Measurements from ENCODE around the gene PA2G4. TPM values are rescaled to one million over a fixed set of nuclear protein-coding genes. Genes with fewer than 3 reads are reported as not detected.

PA2G4 gene
- polyA plus RNA-seq, 4 donors, result 63.7 to 156 (median 93.2) TPM

DNA sequence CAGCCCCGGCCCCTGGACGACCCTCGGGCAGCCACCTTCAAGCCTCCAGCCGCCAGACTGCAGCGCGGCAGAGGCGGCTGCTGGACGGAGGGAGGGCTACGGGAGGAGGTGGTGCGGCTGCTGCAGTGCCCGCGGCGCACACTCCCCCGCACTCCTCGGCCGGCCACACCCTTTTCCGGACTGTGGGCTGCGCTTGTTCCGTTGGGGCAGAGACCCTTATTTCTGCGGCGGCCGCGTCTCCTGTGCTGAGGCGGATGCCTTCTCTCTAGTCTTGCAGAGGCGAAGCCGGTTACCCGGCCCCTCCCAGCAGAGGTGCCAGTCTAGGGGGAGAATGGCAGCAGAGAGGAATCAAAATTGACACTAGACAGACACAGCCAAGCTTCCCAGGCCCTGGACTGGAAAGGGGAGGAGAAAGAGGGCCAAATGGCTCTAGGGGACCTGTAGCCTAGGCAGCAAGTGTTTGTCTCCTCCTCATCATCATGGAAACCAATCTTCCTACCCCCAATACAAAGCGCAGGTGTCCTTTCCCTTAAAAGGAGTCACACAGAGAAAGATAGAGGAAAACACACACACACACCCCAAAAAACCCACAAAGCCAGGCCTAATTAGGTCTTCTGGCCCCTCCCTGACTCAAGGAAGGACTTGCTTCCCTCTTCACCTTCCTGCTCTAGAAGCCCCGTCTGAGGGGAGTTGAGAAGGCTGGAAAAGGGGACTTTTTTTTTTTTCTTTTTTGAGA is 25.0 kb downstream of the PA2G4 start:
- no peaks in the 10 kb centered on the region for H3K9me3 ChIP-seq (ENCODE audit: control insufficient read depth in 2 of 2, insufficient read depth in 1 of 2, low read depth in 1 of 2, low read length in 1 of 2)
- peak overlapping the region; percentile 76 to 94 (median 85) for H3K4me3 ChIP-seq (ENCODE audit: low read depth in 1 of 3, low read length in 3 of 3)
- peak; percentile 60 to 68 for DNase-seq
- no peaks in the 10 kb centered on the region for H3K27me3 ChIP-seq (ENCODE audit: control insufficient read depth in 3 of 3, insufficient read depth in 3 of 3, low read length in 3 of 3)
- peaks cover 0 to 32% (median 0%) of the 10 kb centered on the region in 3 donors for H3K4me1 ChIP-seq (ENCODE audit: control insufficient read depth in 3 of 3, insufficient read depth in 2 of 3, low read depth in 1 of 3, low read length in 2 of 3)
- FAIRE-seq, result no peak
- WGBS, 3 donors, result 2 to 3% (median 3%) methylated on average over 27 to 29 of the region's 29 CpGs
- H3K27ac ChIP-seq (ENCODE audit: low read depth in 1 of 3, low read length in 2 of 3), result peak overlapping the region; percentile 71 to 93 (median 79)
- H3K36me3 ChIP-seq (ENCODE audit: control insufficient read depth in 3 of 3, insufficient read depth in 2 of 3, low read depth in 1 of 3, low read length in 3 of 3), result peaks cover 2 to 41% (median 6%) of the 10 kb centered on the region in 3 donors

DNA sequence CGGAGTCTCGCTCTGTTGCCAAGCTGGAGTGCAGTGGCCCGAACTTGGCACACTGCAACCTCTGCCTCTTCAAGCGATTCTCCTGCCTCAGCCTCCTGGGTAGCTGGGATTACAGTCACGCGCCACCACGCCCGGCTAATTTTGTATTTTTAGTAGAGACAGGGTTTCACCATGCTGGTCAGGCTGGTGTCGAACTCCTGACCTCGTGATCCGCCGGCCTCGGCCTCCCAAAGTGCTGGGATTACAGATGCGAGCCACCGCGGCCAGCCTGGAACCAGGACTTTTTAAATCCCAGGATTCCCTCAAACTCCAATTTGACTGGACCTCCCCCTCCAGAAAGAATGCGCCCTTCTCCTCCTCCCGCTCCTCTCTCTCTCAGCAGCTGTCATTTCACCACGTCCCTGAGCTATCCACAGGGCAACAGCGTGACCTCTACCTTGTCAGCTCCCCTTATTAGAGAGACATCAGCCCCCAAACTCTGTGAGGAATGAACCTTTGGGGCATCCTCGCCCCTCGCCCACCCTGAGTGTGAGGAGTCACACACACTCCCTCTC is 25.7 kb downstream of the PA2G4 start:
- H3K4me1 ChIP-seq (ENCODE audit: control insufficient read depth in 3 of 3, insufficient read depth in 2 of 3, low read depth in 1 of 3, low read length in 2 of 3), result peaks cover 0 to 32% (median 0%) of the 10 kb centered on the region in 3 donors
- no peaks in the 10 kb centered on the region for H3K9me3 ChIP-seq (ENCODE audit: control insufficient read depth in 2 of 2, insufficient read depth in 1 of 2, low read depth in 1 of 2, low read length in 1 of 2)
- H3K27me3 ChIP-seq (ENCODE audit: control insufficient read depth in 3 of 3, insufficient read depth in 3 of 3, low read length in 3 of 3), result no peaks in the 10 kb centered on the region
- no peak for DNase-seq
- peak overlapping the region in 2 of 3 donors; percentile 85 to 94 for H3K4me3 ChIP-seq (ENCODE audit: low read depth in 1 of 3, low read length in 3 of 3)
- FAIRE-seq, result no peak
- 60 to 83% (median 79%) methylated on average over 22 of the region's 22 CpGs for WGBS, 3 donors
- H3K36me3 ChIP-seq (ENCODE audit: control insufficient read depth in 3 of 3, insufficient read depth in 2 of 3, low read depth in 1 of 3, low read length in 3 of 3), result peaks cover 2 to 45% (median 6%) of the 10 kb centered on the region in 3 donors
- H3K27ac ChIP-seq (ENCODE audit: low read depth in 1 of 3, low read length in 2 of 3), result peak overlapping the region in 2 of 3 donors; percentile 28 to 79

DNA sequence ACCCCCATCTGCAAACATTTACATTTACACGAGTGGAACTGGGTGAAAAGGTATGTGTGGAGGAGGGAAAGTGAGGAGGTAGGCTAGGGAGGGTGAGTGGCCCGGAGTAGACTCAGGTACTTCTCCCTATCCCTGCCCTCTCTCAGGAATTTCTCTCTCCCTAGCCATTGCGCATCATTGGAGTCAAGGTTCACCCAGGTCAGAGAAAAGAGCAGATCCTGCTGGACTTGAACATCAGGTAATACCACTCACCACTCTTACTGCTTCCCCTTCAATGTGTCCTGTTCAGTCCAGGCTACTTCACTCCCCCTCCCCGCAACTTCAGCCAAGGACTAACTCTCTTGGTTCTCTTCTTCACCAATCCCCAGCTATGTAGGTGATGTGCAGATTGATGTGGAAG is 26.5 kb downstream of the PA2G4 start:
- H3K27ac ChIP-seq (ENCODE audit: low read depth in 1 of 3, low read length in 2 of 3), result no peak overlapping the region
- DNase-seq, result no peak
- peaks cover 2 to 52% (median 6%) of the 10 kb centered on the region in 3 donors for H3K36me3 ChIP-seq (ENCODE audit: control insufficient read depth in 3 of 3, insufficient read depth in 2 of 3, low read depth in 1 of 3, low read length in 3 of 3)
- H3K9me3 ChIP-seq (ENCODE audit: control insufficient read depth in 2 of 2, insufficient read depth in 1 of 2, low read depth in 1 of 2, low read length in 1 of 2), result no peaks in the 10 kb centered on the region
- no peaks in the 10 kb centered on the region for H3K27me3 ChIP-seq (ENCODE audit: control insufficient read depth in 3 of 3, insufficient read depth in 3 of 3, low read length in 3 of 3)
- no peak overlapping the region for H3K4me3 ChIP-seq (ENCODE audit: low read depth in 1 of 3, low read length in 3 of 3)
- whole genome bisulfite sequencing, 3 donors, result 87 to 93% (median 90%) methylated on average over 4 of the region's 4 CpGs
- peaks cover 0 to 28% (median 0%) of the 10 kb centered on the region in 3 donors for H3K4me1 ChIP-seq (ENCODE audit: control insufficient read depth in 3 of 3, insufficient read depth in 2 of 3, low read depth in 1 of 3, low read length in 2 of 3)
- no peak for FAIRE-seq

DNA sequence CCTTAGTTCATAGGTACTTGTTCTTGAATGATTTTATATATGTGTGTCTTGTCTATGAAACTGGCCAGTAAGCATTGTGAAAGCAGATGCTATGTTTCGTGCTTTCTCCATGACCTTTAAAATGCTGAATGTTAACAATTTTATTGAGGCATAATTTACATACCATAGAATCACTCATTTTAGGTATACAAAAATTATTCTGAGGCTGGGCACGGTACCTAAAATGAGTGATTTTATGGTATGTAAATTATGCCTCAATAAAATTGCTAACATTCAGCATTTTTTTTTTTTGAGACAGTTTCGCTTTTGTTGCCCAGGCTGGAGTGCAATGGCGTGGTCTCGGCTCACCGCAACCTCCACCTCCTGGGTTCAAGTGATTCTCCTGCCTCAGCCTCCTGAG is 30.5 kb downstream of the PA2G4 start:
- no peak for FAIRE-seq
- 94 to 98% (median 96%) methylated on average over 6 of the region's 6 CpGs for WGBS, 3 donors
- Histone ChIP-seq H3K36me3 (ENCODE audit: control insufficient read depth in 3 of 3, insufficient read depth in 2 of 3, low read depth in 1 of 3, low read length in 3 of 3) (peaks cover 7 to 88% (median 12%) of the 10 kb centered on the region in 3 donors), H3K27me3 (ENCODE audit: control insufficient read depth in 3 of 3, insufficient read depth in 3 of 3, low read length in 3 of 3) (no peaks in the 10 kb centered on the region), H3K4me1 (ENCODE audit: control insufficient read depth in 3 of 3, insufficient read depth in 2 of 3, low read depth in 1 of 3, low read length in 2 of 3) (no peaks in the 10 kb centered on the region), H3K27ac (ENCODE audit: low read depth in 1 of 3, low read length in 2 of 3) (no peak overlapping the region), H3K9me3 (ENCODE audit: control insufficient read depth in 2 of 2, insufficient read depth in 1 of 2, low read depth in 1 of 2, low read length in 1 of 2) (no peaks in the 10 kb centered on the region), H3K4me3 (ENCODE audit: low read depth in 1 of 3, low read length in 3 of 3) (no peak overlapping the region)
- DNase-seq, result no peak

DNA sequence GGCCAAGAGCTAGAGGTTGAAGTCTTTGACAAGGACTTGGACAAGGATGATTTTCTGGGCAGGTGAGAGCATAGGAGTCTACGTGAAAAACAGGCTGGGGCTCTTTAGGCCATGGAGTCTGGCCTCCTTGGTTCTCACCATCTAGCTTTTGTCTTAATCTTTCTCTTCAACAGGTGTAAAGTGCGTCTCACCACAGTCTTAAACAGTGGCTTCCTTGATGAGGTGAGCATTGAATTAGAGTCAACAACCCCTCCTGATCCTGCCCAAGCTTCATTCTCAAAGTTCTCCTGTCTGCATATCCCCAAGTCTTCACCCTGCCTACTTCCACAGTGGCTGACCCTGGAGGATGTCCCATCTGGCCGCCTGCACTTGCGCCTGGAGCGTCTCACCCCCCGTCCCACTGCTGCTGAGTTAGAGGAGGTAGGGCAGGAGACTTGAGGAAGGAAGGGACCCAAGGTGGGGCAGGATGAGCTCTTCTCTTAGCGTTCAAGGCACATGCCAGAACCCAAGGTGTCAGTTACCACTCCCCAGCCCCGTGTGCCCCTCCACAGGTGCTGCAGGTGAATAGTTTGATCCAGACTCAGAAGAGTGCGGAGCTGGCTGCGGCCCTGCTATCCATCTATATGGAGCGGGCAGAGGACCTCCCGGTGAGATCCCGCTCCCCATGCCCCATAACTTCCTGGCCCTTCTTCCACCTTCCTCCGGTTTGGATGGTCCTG is 33.7 kb downstream of the PA2G4 start:
- Histone ChIP-seq H3K27ac (ENCODE audit: low read depth in 1 of 3, low read length in 2 of 3) (no peak overlapping the region), H3K4me1 (ENCODE audit: control insufficient read depth in 3 of 3, insufficient read depth in 2 of 3, low read depth in 1 of 3, low read length in 2 of 3) (no peaks in the 10 kb centered on the region), H3K9me3 (ENCODE audit: control insufficient read depth in 2 of 2, insufficient read depth in 1 of 2, low read depth in 1 of 2, low read length in 1 of 2) (no peaks in the 10 kb centered on the region), H3K4me3 (ENCODE audit: low read depth in 1 of 3, low read length in 3 of 3) (no peak overlapping the region), H3K27me3 (ENCODE audit: control insufficient read depth in 3 of 3, insufficient read depth in 3 of 3, low read length in 3 of 3) (no peaks in the 10 kb centered on the region), H3K36me3 (ENCODE audit: control insufficient read depth in 3 of 3, insufficient read depth in 2 of 3, low read depth in 1 of 3, low read length in 3 of 3) (peaks cover 10 to 78% (median 20%) of the 10 kb centered on the region in 3 donors)
- FAIRE-seq (no peak), DNase-seq (no peak)
- 92 to 95% (median 95%) methylated on average over 14 of the region's 14 CpGs for WGBS, 3 donors

DNA sequence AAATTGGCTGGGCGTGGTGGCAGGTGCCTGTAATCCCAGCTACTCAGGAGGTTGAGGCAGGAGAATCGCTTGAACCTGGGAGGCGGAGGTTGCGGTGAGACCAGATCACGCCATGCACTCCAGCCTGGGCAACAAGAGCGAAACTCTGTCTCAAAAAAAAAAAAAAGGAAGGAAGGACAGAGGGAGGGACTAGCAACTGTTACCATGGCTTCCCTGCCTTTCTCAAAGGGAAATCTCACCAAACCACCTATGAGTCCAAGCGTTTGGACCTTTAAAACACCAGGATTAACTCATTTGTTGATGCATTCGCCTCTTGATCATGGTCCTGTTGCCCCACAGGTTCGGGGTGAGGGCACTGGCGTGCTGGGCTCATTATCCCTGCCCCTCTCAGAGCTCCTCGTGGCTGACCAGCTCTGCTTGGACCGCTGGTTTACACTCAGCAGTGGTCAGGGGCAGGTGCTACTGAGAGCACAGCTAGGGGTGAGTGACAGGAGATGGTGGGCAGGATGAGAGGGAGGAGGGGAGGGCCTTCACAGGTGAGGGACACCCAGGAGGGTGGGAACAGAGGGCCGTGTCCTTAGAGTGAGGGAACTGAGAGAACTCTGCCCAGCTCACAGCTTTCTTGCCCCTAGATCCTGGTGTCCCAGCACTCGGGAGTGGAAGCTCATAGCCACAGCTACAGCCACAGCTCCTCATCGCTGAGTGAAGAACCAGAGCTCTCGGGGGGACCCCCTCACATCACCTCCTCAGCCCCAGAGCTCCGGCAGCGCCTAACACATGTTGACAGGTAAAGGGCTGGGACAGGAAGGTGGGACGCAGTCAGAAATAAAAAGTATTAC is 37.8 kb downstream of the PA2G4 start:
- peaks cover 9 to 63% (median 23%) of the 10 kb centered on the region in 3 donors for H3K36me3 ChIP-seq (ENCODE audit: control insufficient read depth in 3 of 3, insufficient read depth in 2 of 3, low read depth in 1 of 3, low read length in 3 of 3)
- no peak for FAIRE-seq
- WGBS, 3 donors, result 88 to 91% (median 90%) methylated on average over 19 of the region's 19 CpGs

DNA sequence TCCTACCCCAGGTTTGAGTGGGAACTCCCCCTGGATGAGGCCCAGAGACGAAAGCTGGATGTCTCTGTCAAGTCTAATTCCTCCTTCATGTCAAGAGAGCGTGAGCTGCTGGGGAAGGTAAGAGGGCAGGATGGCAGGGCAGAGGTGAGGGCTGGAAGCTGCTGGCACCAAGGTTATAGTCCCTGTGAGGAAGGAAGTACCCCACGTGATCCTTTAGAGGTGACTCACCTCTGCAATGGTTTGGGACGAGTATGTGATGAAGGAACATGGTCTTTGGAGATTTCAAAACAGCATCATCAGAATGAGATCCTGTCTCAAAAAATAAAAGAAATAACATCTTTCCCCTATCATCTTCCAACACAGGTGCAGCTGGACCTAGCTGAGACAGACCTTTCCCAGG is 38.9 kb downstream of the PA2G4 start:
- FAIRE-seq, result no peak
- Histone ChIP-seq H3K4me3 (ENCODE audit: low read depth in 1 of 3, low read length in 3 of 3) (no peak overlapping the region), H3K27me3 (ENCODE audit: control insufficient read depth in 3 of 3, insufficient read depth in 3 of 3, low read length in 3 of 3) (no peaks in the 10 kb centered on the region), H3K27ac (ENCODE audit: low read depth in 1 of 3, low read length in 2 of 3) (peak overlapping the region in 1 of 3 donors; percentile 34), H3K9me3 (ENCODE audit: control insufficient read depth in 2 of 2, insufficient read depth in 1 of 2, low read depth in 1 of 2, low read length in 1 of 2) (no peaks in the 10 kb centered on the region), H3K4me1 (ENCODE audit: control insufficient read depth in 3 of 3, insufficient read depth in 2 of 3, low read depth in 1 of 3, low read length in 2 of 3) (peaks cover 0 to 15% (median 0%) of the 10 kb centered on the region in 3 donors), H3K36me3 (ENCODE audit: control insufficient read depth in 3 of 3, insufficient read depth in 2 of 3, low read depth in 1 of 3, low read length in 3 of 3) (peaks cover 5 to 52% (median 18%) of the 10 kb centered on the region in 3 donors)
- no peak for DNase-seq
- WGBS, 3 donors, result 61 to 65% (median 64%) methylated on average over 4 of the region's 4 CpGs

More for the DNA sequence above, 37.8 kb downstream of the PA2G4 start:
- Histone ChIP-seq H3K9me3 (ENCODE audit: control insufficient read depth in 2 of 2, insufficient read depth in 1 of 2, low read depth in 1 of 2, low read length in 1 of 2) (no peaks in the 10 kb centered on the region), H3K4me3 (ENCODE audit: low read depth in 1 of 3, low read length in 3 of 3) (no peak overlapping the region), H3K27ac (ENCODE audit: low read depth in 1 of 3, low read length in 2 of 3) (no peak overlapping the region), H3K4me1 (ENCODE audit: control insufficient read depth in 3 of 3, insufficient read depth in 2 of 3, low read depth in 1 of 3, low read length in 2 of 3) (peaks cover 0 to 13% (median 0%) of the 10 kb centered on the region in 3 donors), H3K27me3 (ENCODE audit: control insufficient read depth in 3 of 3, insufficient read depth in 3 of 3, low read length in 3 of 3) (no peaks in the 10 kb centered on the region)
- no peak for DNase-seq

DNA sequence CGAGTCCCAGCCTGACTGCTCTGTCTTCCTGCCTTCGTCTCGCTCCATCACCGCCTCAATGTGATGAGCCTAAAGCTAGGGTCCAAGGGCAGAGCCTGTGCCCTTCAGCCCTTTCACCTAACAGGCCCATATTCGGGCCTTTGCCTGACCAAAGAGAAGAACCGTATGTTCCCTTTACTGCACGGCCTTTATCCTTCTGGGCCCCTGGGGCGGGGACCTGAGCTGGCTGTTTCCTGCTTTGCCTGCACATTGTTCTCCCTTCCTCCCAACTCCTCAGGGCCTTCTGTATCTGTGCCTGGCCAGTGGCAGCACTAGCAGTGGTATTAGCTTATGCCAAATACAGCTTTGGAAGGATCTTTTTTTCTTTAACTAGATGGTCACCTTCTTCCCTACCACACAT is 39.5 kb downstream of the PA2G4 start:
- H3K27ac ChIP-seq (ENCODE audit: low read depth in 1 of 3, low read length in 2 of 3), result peak overlapping the region in 2 of 3 donors; percentile 19 to 41
- H3K36me3 ChIP-seq (ENCODE audit: control insufficient read depth in 3 of 3, insufficient read depth in 2 of 3, low read depth in 1 of 3, low read length in 3 of 3), result peaks cover 5 to 46% (median 18%) of the 10 kb centered on the region in 3 donors
- no peaks in the 10 kb centered on the region for H3K9me3 ChIP-seq (ENCODE audit: control insufficient read depth in 2 of 2, insufficient read depth in 1 of 2, low read depth in 1 of 2, low read length in 1 of 2)
- 68 to 79% (median 71%) methylated on average over 8 of the region's 8 CpGs for WGBS, 3 donors
- peak in 1 of 2 donors; percentile 45 for DNase-seq
- peaks cover 0 to 15% (median 0%) of the 10 kb centered on the region in 3 donors for H3K4me1 ChIP-seq (ENCODE audit: control insufficient read depth in 3 of 3, insufficient read depth in 2 of 3, low read depth in 1 of 3, low read length in 2 of 3)
- no peak for FAIRE-seq
- H3K27me3 ChIP-seq (ENCODE audit: control insufficient read depth in 3 of 3, insufficient read depth in 3 of 3, low read length in 3 of 3), result no peaks in the 10 kb centered on the region
- no peak overlapping the region for H3K4me3 ChIP-seq (ENCODE audit: low read depth in 1 of 3, low read length in 3 of 3)
